GM19395 (cell line): ENCODE measurements around the gene TPP2.

Source experiments
- ATAC-seq: cut with Tn5 transposase; IDR thresholded peaks from one replicate; pipeline ENCODE4 v1.9.1; 2021; ENCODE audit warnings: mild to moderate bottlenecking, moderate library complexity; ENCODE audit not compliant: unreplicated experiment

TPP2 gene

GRCh38 chr13:102690883-102691282, 94.1 kb downstream of the TPP2 start:
- no peak for ATAC-seq

- ATAC-seq: no peak
These were observed 95.7 kb downstream of the TPP2 start for GRCh38 chr13:102692491-102692826.

DNA sequence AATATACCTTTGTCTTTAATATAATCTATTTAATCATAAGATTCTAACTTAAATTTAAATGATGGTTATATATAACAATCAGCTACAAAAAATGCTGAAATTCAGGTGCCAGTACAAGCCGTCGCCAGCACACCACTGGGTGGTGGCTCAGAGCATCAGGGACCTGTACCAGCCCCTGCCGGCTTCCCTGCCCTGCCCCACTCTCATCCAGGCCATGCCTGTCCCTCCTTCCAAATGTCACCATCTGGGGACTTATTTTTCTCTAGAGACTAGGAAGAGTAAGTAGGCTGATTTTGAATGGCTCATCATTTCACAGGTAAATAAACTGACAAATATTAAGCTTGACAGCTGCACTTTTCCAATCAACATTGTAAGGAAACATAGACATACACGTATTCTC, 96.5 kb downstream of the TPP2 start:
- ATAC-seq: no peak

DNA sequence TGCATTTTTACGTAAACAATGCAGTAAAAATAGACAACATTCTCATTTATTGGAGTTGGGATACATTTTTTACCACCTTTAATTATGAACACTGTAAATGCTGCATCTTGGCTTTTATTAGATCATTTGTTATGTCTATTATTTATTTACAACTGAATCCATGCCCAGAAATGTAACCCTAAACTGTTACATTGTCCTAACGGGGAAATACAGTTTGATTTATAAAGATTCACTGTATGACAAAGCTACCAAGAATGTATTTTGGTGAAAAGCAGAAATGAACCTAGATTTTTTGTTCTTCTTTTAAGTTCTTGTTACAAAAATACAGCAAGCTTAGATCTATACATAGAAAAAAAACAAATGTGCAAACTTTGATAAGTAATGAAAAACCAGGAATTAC, 97.0 kb downstream of the TPP2 start:
- ATAC-seq: no peak

GRCh38 chr13:102694937-102695336, 98.2 kb downstream of the TPP2 start, which contains the start of gene METTL21C:
TSS of gene METTL21C (minus strand) at chr13:102695044. CDS start at chr13:102694498, 546 bp downstream.
- ATAC-seq: no peak

DNA sequence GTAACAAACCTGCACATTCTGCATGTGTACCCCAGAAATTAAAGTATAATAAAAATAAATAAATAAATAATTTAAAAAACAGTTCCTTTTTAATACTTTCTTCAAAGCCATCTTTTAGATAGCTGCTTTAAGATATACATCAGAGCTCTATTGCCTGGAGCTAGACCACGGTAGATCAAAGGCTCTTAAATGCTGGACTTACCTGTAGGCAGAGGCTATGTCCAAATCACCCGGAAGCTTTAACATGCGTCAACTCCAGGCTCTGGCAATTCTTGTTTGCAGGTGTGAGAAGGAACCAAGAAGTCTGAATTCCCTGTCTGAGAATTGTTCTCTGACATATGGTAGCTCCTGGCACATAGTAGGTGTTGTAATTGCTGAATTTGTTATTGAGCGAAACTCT, 99.7 kb downstream of the TPP2 start:
- ATAC-seq: no peak

DNA sequence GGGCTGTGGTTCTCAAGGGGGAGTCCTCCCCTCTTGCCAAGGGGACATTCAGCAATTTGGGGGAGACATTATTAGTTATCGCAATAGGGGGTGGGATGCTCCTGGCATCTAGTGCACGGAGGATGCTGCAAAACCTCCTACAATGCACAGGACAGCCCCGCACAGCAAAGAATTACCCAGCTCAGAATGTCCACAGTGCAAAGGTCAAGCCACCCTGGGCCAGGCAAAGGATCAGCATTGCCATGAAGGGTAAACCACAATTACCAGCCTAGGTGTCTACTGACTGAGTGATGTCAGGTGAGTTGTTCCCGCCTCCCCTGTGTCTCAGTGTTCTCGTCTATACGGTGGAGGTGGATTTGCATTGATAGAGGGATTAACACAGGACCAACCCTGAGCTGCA, 100.5 kb downstream of the TPP2 start:
- no peak for ATAC-seq

GRCh38 chr13:102697929-102698648, 101.3 kb downstream of the TPP2 start:
- no peak for ATAC-seq

DNA sequence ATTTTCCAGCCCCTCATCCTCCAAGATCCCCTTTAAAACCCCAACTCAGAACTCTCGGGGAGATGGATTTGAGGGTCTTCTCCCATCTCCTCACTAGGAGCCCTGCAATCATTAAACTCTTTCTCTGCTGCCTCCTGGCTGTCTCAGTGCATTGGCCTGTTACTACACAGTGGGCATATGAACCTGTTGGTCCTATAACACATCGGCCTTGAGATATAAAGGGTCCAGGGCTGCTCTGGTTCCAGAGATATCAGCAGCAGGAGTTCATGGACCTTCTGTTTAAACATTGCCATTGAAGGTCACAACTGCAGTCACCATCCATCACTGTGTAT, 101.8 kb downstream of the TPP2 start:
- ATAC-seq: no peak

DNA sequence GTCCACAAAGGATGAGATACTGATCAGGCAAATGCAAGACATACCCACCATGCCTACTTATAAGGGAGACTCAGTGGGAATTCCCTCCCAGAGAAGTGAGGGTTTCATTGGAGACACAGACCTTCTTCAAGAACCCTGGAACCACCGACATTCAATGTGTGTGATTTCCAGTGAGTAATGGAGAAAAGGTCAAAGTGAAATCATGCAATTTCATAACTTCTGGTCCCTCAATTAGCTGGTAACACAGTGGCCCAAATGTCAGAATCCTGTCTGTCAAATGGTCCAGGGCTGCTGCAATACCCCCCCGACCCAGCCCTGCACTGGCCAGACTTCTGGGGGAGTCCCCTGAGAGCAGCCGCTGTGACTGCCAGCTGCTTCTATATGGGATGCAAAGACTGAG, 102.7 kb downstream of the TPP2 start:
- ATAC-seq: no peak

GRCh38 chr13:102700088-102701031, 103.6 kb downstream of the TPP2 start:
- no peak for ATAC-seq

- ATAC-seq: no peak
These were observed 104.5 kb downstream of the TPP2 start for GRCh38 chr13:102701331-102701730.

GRCh38 chr13:102702965-102703725, 106.4 kb downstream of the TPP2 start:
- no peak for ATAC-seq

DNA sequence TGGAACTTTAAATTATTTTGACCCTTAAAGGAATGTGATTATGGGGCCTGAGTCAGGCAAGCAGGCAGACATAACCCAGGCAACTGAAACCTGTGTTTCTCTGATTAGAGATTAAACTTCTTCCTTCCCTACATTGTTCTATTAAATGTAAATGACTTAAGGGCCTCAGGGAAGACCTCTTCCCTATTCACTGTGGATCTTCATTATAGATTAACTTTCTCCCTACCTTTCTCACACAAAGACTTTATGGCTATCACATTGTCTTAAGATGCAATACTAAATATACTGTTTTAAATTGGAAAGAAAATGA, 106.9 kb downstream of the TPP2 start:
- no peak for ATAC-seq

DNA sequence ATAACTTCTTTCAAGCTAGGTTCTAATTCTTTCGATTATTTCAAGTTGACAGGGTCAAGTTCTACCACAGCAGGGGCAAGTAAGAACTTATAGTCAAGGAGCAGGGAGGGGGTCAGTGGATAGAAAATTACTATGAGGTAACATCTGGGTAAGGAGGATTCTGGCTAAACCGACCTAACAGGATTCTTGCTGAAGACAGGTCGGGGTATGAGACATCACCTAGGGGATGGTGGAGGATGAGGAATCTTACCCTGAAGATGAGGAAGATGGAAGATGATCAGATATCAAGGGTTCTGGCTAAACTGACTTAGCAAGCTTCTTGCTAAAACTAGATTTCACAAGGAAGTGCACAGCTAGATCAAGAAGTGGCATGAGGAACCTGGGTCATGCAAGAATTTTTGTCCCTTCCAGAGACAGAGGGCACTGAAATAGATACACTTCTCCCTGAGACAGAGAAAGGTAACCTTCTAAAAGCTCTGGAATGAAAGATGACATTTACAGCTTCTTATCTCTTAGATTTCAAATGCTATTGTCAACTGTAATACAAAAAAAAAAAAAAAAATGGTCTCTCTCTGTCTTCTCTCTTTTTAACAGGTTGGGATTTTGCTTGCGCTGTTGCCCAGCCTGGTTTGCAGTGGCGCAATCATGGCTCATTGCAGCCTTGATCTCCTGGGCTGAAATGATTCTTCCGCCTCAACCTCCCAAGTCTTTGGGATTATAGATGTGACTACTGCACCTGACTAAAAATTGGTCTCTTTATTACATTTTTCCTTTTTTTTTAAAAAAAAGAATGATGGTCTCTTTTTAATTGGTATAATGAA, 107.7 kb downstream of the TPP2 start:
- no peak for ATAC-seq

DNA sequence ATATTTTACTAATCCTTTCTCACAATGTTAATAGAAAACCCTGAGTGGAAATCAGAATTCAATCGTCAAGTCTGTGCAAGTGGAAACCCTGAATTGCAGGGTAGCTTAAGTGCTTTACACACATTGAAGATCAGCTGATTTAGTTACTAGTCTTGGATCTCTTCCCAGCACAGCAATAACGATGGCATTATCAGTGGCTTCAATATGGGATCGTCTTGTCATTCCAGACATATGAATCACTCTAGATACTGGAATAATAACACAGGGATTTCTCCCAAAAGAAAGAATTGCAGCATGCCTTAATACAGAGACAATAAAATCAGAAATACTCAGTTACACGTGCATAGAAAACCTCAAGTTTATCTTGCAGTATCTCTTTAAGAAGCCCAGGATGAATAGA, 110.7 kb downstream of the TPP2 start:
- no peak for ATAC-seq

DNA sequence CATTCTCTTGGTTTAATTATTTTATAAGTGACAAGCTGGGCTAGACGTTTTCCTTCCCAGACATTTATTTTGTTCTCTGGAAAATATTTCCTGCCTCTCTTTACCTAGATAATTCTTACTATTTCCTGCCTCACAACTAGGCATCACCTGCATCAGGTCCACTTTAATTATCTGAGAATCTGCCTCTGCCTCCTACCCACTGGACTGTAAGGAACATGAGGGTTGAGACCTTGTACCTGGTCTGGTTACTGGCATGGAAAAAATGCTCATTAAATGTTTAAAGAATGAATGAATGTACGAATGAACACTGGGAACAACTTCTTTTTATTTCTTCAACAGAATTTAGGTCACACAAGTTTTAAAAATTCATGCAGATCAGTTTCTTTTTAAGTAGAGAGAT, 111.4 kb downstream of the TPP2 start:
- no peak for ATAC-seq

GRCh38 chr13:102708991-102709390, 112.2 kb downstream of the TPP2 start:
- ATAC-seq: no peak

GRCh38 chr13:102709536-102709935, 112.8 kb downstream of the TPP2 start:
- no peak for ATAC-seq

DNA sequence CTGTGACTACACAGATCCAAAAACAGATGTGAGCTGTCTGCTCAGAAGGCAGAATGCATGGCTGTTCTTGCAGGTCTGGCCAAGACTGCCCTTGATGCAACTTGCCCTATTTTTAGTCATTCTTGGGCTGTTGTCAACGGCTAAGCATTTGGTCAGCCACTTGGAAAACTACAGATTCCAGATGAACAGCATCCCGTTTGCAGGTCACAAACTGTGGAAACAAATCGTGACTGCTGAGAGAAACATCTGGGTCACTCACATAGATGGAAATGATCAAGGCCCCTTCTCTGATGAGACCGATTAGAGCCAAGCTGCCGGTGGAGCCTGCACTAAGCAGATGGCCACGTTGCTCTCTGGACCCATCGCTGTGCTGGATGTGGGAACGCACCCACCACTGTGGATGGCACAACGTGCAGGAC, 113.5 kb downstream of the TPP2 start:
- ATAC-seq: no peak

- ATAC-seq: no peak
These were observed 118.7 kb downstream of the TPP2 start for GRCh38 chr13:102715447-102715846.
